Hepatocyte (in vitro differentiated cells): ENCODE data around the gene PPFIBP2. TPM values are rescaled to one million over a fixed set of nuclear protein-coding genes. Genes with fewer than 3 reads are reported as not detected.

Source experiments
- DNase-seq: peaks from one replicate; pipeline ENCODE4 v3.0.0-alpha.2; 2016; ENCODE audit warnings: low spot score
- H2AFZ ChIP-seq: fragments of 200-600 bp; sonication (generic); 2 replicates; pipeline ENCODE4 v1.6.0; 2016; ENCODE audit warnings: antibody characterized with exemption, mild to moderate bottlenecking
- H3K27ac ChIP-seq: fragments of 200-600 bp; sonication (generic); 2 replicates; pipeline ENCODE4 v1.5.1; 2016; ENCODE audit warnings: mild to moderate bottlenecking
- H3K27me3 ChIP-seq: fragments of 200-600 bp; sonication (generic); 2 replicates; pipeline ENCODE4 v1.6.1; 2016
- H3K36me3 ChIP-seq: fragments of 200-600 bp; sonication (generic); replicated peaks from 2 replicates; pipeline ENCODE4 v1.5.1; 2016; ENCODE audit warnings: low read depth; ENCODE audit not compliant: insufficient read depth
- H3K4me1 ChIP-seq: fragments of 200-600 bp; sonication (generic); 2 replicates; pipeline ENCODE4 v1.5.1; 2016; ENCODE audit warnings: mild to moderate bottlenecking, moderate library complexity; ENCODE audit not compliant: insufficient read depth
- H3K4me2 ChIP-seq: fragments of 200-600 bp; sonication (generic); 2 replicates; pipeline ENCODE4 v1.6.0; 2016
- H3K4me3 ChIP-seq: fragments of 200-600 bp; sonication (generic); 2 replicates; pipeline ENCODE4 v1.5.1; 2016; ENCODE audit warnings: mild to moderate bottlenecking
- H3K79me2 ChIP-seq: fragments of 200-600 bp; sonication (generic); 2 replicates; pipeline ENCODE4 v1.6.0; 2017; ENCODE audit warnings: mild to moderate bottlenecking
- H3K9me2 ChIP-seq: fragments of 200-600 bp; sonication (generic); replicated peaks from 2 replicates; pipeline ENCODE4 v1.6.0; 2017; ENCODE audit warnings: mild to moderate bottlenecking; ENCODE audit not compliant: insufficient read depth
- H3K9me3 ChIP-seq: fragments of 200-600 bp; sonication (generic); 2 replicates; pipeline ENCODE4 v1.5.1; 2016; ENCODE audit warnings: low read depth, mild to moderate bottlenecking
- H4K20me1 ChIP-seq: fragments of 200-600 bp; sonication (generic); 2 replicates; pipeline ENCODE4 v1.6.0; 2016; ENCODE audit warnings: mild to moderate bottlenecking; ENCODE audit not compliant: insufficient read depth, poor library complexity, severe bottlenecking
- CTCF ChIP-seq: fragments of 200-600 bp; sonication (generic); IDR thresholded peaks from 2 replicates; pipeline ENCODE4 v1.5.1; 2016; ENCODE audit warnings: antibody characterized with exemption, mild to moderate bottlenecking; ENCODE audit not compliant: poor library complexity
- EZH2 ChIP-seq: fragments of 200-600 bp; sonication (generic); IDR thresholded peaks from 2 replicates; pipeline ENCODE4 v1.6.1; 2016; ENCODE audit warnings: antibody characterized with exemption, mild to moderate bottlenecking, borderline replicate concordance
- EZH2phosphoT487 ChIP-seq: fragments of 200-600 bp; sonication (generic); IDR thresholded peaks from one replicate; pipeline ENCODE4 v1.6.1; 2018; ENCODE audit warnings: antibody characterized with exemption, mild to moderate bottlenecking, low read depth, moderate library complexity; ENCODE audit not compliant: unreplicated experiment, severe bottlenecking
- WGBS: methylation state at CpG from one replicate; pipeline ENCODE4 v1.1.6; 2016; ENCODE audit warnings: low lambda C conversion rate; ENCODE audit errors: missing lambda C conversion rate; 5-methylcytosine and 5-hydroxymethylcytosine counted together
- polyA plus RNA-seq: library from polyadenylated mRNA; unstranded; fragments of >200 nt; fragmentation: Nextera tagmentation; extraction: Ambion mirVana; gene quantifications from 2 replicates; pipeline ENCODE4 v1.2.1, GENCODE V29; 2016
- total RNA-seq: library from RNA; depleted of rRNA; stranded (reverse); fragments of >200 nt; gene quantifications from 2 replicates; pipeline ENCODE4 v1.2.3, GENCODE V29; 2014

The PPFIBP2 gene
- total and polyA plus RNA-seq, 2 experiments from 2014 or later: 33.9 to 55.8 TPM

GRCh38 chr11:7524462-7525235, 10.8 kb downstream of the PPFIBP2 start:
- H2AFZ ChIP-seq: no peak overlapping the region
- no peaks in the 10 kb centered on the region for H3K27me3 ChIP-seq
- no peaks in the 10 kb centered on the region for H3K36me3 ChIP-seq
- TF ChIP-seq CTCF (no peak), EZH2 (no peak), EZH2phosphoT487 (no peak)
- H4K20me1 ChIP-seq: no peaks in the 10 kb centered on the region
- H3K4me1 ChIP-seq: peaks cover 9% of the 10 kb centered on the region
- no peak for DNase-seq
- H3K27ac ChIP-seq: peak overlapping the region; percentile 74
- H3K9me2 ChIP-seq: no peaks in the 10 kb centered on the region
- WGBS: 94% methylated on average over 6 of the region's 6 CpGs
- no peak overlapping the region for H3K4me2 ChIP-seq
- no peaks in the 10 kb centered on the region for H3K9me3 ChIP-seq
- H3K4me3 ChIP-seq: no peak overlapping the region
- peaks cover 51% of the 10 kb centered on the region for H3K79me2 ChIP-seq

GRCh38 chr11:7525424-7525823, 11.6 kb downstream of the PPFIBP2 start:
- no peaks in the 10 kb centered on the region for H3K27me3 ChIP-seq
- peaks cover 51% of the 10 kb centered on the region for H3K79me2 ChIP-seq
- H3K36me3 ChIP-seq: no peaks in the 10 kb centered on the region
- no peak overlapping the region for H3K4me3 ChIP-seq
- peaks cover 11% of the 10 kb centered on the region for H3K4me1 ChIP-seq
- H3K27ac ChIP-seq: peak overlapping the region; percentile 74
- no peaks in the 10 kb centered on the region for H3K9me2 ChIP-seq
- no peak overlapping the region for H2AFZ ChIP-seq
- no peak overlapping the region for H3K4me2 ChIP-seq
- no peaks in the 10 kb centered on the region for H3K9me3 ChIP-seq
- TF ChIP-seq EZH2phosphoT487 (no peak), EZH2 (no peak), CTCF (no peak)
- WGBS: 83% methylated on average over 4 of the region's 4 CpGs
- H4K20me1 ChIP-seq: no peaks in the 10 kb centered on the region
- DNase-seq: peak; percentile 44

- Histone ChIP-seq H3K9me3 (no peaks in the 10 kb centered on the region), H3K36me3 (no peaks in the 10 kb centered on the region), H3K27ac (no peak overlapping the region), H3K79me2 (peaks cover 60% of the 10 kb centered on the region), H3K4me2 (no peak overlapping the region), H3K4me3 (no peak overlapping the region), H2AFZ (no peak overlapping the region), H3K4me1 (peaks cover 6% of the 10 kb centered on the region), H3K27me3 (no peaks in the 10 kb centered on the region), H3K9me2 (no peaks in the 10 kb centered on the region), H4K20me1 (no peaks in the 10 kb centered on the region)
- WGBS: 100% methylated on average over 1 of the region's 1 CpG
- no peak for DNase-seq
- TF ChIP-seq EZH2 (no peak), CTCF (no peak)
These were observed 13.2 kb downstream of the PPFIBP2 start for GRCh38 chr11:7527029-7527428.
